Activated CD8-positive, alpha-beta memory T cell treated with anti-CD3 and anti-CD28 coated beads for 36 hours (primary cell): ENCODE data around the gene RNF214. TPM values are rescaled to one million over a fixed set of nuclear protein-coding genes. Genes with fewer than 3 reads are reported as not detected.
"Not testable (repeated sequence)": the region's sequence is repeated elsewhere in the genome, so short reads cannot be mapped to it uniquely, and the experiment has no call there.

Experiments used
- CTCF ChIA-PET: fragments of 350-600 bp; sonication (Branson Sonifier 250); formaldehyde crosslinking; loops from one replicate; lab custom pipeline; 2021; ENCODE audit warnings: antibody characterized with exemption; lab: Charles Lee
- POLR2A ChIA-PET: fragments of 350-600 bp; sonication (Branson Sonifier 250); formaldehyde crosslinking; loops from one replicate; lab custom pipeline; 2021; ENCODE audit warnings: antibody characterized with exemption; lab: Charles Lee
- total RNA-seq, 2 experiments: library from RNA; stranded (reverse); gene quantifications; one replicate each; pipeline ENCODE4 v1.2.3, GENCODE V29; 2021

Gene RNF214
- total RNA-seq, 2 experiments from 2014 or later: 19.7 to 22.9 TPM

DNA sequence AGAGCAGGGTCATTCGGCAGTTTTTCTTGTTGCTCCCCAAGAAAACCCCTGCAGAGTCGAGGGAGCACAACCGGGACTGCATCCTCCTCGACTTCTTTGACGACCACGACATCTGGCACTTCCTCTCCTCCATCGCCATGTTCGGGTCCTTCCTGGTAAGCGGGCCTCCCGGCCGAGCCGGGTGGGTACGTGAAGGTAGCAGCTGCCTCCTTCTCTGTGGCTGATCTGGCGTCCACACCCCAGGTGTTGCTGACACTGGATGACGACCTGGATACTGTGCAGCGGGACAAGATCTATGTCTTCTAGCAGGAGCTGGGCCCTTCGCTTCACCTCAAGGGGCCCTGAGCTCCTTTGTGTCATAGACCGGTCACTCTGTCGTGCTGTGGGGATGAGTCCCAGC, 36.7 kb upstream of the RNF214 start:
- CTCF ChIA-PET: no interaction called here
- POLR2A ChIA-PET: interaction anchor here (0.5 kb wide), 1 partner anchor 11 kb away, joined by 3 read pairs; no protein-coding TSS in a partner anchor

DNA sequence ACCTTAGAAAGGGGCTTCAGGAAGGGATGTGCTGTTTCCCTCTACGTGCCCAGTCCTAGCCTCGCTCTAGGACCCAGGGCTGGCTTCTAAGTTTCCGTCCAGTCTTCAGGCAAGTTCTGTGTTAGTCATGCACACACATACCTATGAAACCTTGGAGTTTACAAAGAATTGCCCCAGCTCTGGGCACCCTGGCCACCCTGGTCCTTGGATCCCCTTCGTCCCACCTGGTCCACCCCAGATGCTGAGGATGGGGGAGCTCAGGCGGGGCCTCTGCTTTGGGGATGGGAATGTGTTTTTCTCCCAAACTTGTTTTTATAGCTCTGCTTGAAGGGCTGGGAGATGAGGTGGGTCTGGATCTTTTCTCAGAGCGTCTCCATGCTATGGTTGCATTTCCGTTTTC, 35.5 kb upstream of the RNF214 start:
- ChIA-PET POLR2A (interaction anchor here (0.5 kb wide), 1 partner anchor 37 kb away, joined by 5 read pairs; no protein-coding TSS in a partner anchor), CTCF (no interaction called here)

DNA sequence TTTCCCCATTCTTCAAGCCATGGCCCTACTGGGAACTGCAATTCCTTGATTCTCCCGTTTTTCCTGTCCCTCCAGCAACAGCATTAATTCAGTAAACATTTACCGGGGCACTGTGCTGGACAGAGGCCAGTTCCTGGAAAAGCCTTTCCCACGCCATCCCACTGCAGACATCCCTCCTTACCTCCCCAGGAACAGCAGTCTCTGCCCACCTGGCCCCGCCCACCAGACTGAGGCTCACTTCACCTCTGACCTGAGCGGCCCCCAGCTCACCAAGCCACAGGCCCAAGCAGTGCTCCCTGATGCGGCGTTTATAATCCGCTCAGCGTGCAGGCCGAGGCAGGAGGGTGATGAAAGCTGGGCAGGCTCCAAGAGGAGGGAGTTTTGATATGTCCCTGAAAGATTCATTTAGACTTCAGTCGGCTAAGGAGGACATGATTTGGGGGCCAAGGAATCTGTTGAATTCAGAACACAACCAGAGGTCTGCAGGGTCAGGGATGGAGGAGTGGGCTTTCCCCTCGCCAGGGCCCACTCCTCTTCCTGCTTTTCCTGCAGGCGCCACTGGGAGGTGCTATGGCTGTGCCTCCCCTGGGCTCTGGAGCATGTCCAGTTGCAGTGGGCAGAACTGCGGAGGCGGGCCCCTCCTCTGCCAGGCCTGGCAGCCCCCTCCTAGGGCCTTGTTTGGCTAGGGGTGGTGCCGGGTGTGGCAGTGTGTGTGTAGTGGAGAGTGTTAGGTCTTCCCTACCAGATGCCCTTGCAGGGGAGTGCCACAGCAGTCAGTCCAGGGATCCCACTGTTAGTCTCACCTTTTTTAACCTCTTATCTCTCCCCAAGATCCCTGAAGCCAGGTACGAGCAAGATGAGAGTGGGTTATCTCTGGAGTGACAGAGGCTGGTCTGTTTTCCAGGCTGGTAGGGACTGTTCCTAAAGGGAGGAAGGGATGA, 34.7 kb upstream of the RNF214 start:
- CTCF ChIA-PET: no interaction called here
- POLR2A ChIA-PET: no interaction called here

DNA sequence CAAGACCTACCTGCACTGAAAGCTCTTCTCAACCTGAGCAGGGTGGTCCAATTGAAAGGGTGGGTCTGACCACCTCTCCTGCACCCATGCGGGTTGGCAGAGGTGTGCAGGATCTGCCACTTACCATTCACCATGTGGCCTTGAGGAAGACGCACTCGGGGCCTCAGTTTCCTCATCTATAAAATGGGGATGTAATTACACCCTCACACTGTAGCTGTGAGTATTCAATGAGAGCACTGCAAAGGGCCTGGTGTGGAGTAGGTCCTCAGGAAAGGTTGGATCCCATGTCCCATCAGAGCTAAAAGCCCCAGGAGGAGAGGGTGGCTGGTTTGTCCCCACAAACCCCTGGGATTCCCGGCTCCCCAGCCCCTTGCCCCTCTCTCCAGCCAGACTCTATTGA, 33.9 kb upstream of the RNF214 start:
- CTCF ChIA-PET: no interaction called here

DNA sequence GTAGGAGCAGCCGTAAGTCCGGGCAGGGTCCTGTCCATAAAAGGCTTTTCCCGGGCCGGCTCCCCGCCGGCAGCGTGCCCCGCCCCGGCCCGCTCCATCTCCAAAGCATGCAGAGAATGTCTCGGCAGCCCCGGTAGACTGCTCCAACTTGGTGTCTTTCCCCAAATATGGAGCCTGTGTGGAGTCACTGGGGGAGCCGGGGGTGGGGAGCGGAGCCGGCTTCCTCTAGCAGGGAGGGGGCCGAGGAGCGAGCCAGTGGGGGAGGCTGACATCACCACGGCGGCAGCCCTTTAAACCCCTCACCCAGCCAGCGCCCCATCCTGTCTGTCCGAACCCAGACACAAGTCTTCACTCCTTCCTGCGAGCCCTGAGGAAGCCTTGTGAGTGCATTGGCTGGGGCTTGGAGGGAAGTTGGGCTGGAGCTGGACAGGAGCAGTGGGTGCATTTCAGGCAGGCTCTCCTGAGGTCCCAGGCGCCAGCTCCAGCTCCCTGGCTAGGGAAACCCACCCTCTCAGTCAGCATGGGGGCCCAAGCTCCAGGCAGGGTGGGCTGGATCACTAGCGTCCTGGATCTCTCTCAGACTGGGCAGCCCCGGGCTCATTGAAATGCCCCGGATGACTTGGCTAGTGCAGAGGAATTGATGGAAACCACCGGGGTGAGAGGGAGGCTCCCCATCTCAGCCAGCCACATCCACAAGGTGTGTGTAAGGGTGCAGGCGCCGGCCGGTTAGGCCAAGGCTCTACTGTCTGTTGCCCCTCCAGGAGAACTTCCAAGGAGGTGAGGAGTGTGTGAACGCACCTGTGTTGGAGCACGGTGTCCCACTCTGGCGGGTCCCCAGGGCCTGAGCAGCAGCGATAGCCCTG, 33.2 kb upstream of the RNF214 start, which contains the start of gene TAGLN:
Gene TAGLN, plus strand, starts transcription at position 318 of the 863 bp plus-strand sequence. CDS start 3,644 bp downstream, outside the sequence.
- CTCF ChIA-PET: no interaction called here
- POLR2A ChIA-PET: interaction anchor here (0.5 kb wide), 1 partner anchor 50 kb away, joined by 4 read pairs; no protein-coding TSS in a partner anchor

More for the DNA sequence above, 33.9 kb upstream of the RNF214 start:
- POLR2A ChIA-PET: no interaction called here

DNA sequence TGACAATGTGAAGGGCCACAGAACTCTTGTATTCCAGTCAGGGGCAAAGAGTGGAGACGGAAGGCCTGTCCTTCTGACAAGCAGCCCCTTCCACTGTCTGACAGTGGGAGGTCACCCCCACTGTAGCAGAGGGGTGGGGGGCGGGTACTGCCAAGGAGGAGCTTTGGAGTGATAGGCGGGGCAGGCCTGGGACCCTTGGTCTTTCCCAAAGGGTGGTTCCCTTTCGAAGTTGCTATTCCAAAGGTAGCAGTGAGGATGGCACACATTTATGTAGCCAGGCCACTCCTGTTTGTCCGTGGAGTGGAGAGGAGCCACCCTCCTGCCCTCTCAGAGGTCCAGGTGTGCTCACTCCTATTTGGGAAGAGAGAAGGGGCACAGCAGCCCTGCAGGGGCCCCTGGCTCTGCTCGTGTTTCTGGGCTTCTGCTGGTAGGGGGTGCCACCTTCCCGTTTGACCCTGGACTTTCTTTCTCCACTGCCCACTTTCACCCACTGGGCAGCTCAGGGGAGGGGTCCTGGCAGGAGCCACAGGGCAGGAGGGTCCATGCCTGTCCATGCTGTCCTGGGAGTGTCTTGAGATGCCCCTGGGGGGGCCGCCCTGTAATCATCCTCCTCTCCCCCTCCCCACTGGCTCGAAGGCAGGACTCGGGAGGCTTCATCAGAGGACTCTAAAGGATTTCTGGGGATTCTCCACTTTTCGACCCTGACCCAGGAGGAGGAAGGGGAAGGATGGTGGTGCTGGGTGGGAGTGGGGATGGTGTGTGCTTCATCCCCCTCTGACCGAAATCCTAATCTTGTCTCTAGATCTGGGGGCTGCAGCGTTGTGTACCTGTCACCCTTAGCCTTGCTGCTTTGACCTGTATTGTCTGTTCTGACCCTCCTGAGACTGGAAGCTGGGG, 32.3 kb upstream of the RNF214 start:
- POLR2A ChIA-PET: interaction anchor here (0.5 kb wide), 1 partner anchor 51 kb away, joined by 4 read pairs; no protein-coding TSS in a partner anchor

DNA sequence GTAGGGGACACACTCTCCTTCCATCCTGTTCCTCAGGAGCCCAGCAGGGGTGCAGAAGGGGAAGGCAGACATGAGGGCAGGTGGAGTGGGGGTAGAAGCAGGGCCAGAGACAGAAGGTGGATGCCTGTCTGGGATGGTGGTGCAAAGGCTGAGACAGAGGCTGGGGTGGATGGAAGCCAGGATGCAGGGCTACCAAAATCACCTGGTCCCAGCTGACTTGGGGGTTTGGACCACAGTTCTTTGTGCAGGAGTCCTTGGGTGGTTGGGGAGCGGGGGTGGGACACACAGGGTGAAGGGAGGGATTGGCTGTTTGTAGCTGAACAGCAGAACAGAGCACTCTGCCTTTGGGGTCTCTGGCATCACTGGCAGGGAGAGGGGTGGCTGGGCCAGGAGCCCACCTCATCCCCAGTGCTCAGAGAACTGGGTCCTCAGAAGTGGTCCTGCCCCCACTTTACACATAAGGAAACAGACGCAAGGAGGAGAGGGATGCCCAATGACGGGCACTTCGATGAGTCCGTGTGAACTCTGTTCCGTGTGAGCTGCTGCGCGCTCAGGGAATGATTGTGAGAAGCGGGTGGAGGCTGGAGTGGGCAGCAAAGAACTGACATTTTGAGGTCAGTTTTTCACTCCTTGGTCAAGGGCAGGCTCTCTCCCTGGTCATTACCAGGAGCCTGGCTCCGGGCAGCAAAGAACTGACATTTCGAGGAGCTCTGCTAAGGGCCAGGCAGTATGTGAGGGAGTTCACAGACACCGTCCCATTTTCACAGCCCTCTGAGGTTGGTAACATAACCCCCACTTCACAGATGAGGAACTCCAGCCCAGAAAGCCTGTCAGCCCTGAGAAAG, 31.4 kb upstream of the RNF214 start:
- ChIA-PET CTCF (no interaction called here), POLR2A (no interaction called here)

More for the DNA sequence above, 32.3 kb upstream of the RNF214 start:
- CTCF ChIA-PET: no interaction called here

DNA sequence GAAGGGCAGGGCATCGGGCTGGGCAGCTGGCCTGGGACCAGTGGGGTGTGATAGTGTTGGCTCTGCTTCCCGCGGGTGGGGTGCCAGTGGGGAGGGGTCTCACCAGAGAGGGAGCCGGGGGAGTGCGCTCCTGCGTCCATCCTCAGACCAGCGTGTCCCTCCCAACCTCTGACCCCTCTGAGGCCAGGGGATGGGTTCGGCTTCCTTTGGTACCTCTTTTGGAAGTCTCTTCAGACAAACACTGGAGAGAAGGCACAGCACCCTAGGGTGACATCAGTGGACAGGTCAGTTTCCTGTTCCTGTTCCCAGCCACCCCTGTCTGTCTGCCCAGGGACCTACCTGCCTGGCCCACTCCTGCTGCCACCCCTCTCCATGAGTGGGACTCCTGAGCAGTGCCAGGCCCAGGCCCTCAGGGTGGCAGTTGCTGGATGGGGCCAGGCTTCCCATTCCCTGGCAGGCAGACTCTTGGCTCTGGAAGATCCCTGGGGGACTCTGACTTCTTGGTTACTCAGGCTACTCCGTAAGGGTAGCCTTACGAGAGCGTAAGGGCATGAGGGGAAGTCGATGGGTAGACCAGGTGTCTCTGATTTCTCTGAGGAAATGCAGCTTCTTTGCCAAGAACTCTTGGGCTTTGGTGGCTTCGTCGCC, 30.7 kb upstream of the RNF214 start:
- POLR2A ChIA-PET: interaction anchor here (0.7 kb wide), 1 partner anchor 76 kb away, joined by 5 read pairs; no protein-coding TSS in a partner anchor
- CTCF ChIA-PET: no interaction called here

DNA sequence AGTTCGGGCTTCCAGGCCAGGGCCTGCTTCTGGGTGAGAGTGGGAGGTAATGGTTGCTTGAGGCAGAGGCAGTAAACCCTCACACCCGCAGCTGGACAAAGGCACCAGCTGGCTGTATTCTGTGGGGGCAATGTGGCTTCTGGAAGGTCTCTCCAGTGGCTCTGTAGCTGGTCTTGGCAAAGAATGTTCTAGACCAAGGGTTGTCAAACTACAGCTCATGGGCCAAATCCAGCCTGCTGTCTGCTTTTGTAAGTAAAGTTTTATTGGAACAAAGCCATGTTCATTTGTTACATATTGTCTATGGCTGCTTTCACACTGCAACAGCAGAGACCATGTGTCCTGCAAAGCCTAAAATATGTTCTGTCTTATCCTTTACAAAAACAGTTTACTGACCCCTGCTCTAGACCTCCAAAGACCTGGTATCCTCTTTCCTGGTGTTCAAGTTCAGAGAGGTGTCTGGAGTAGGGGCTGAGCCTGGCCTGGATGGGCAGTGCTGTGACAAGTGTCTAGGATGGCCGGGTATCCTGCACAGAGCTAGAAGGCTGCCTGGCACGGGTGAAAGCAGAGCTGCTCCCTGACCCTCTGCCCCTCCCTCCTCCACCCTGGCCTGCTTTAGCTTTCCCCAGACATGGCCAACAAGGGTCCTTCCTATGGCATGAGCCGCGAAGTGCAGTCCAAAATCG, 29.9 kb upstream of the RNF214 start:
- ChIA-PET CTCF (no interaction called here), POLR2A (interaction anchor here (0.7 kb wide), 1 partner anchor 75 kb away, joined by 5 read pairs; no protein-coding TSS in a partner anchor)

DNA sequence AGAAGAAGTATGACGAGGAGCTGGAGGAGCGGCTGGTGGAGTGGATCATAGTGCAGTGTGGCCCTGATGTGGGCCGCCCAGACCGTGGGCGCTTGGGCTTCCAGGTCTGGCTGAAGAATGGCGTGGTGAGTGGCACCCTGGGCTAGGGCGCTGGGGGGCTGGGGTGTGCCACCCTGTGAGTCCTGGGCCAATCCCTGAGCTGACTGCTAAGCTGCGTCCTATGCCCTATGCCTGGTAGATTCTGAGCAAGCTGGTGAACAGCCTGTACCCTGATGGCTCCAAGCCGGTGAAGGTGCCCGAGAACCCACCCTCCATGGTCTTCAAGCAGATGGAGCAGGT, 29.4 kb upstream of the RNF214 start:
- POLR2A ChIA-PET: no interaction called here

DNA sequence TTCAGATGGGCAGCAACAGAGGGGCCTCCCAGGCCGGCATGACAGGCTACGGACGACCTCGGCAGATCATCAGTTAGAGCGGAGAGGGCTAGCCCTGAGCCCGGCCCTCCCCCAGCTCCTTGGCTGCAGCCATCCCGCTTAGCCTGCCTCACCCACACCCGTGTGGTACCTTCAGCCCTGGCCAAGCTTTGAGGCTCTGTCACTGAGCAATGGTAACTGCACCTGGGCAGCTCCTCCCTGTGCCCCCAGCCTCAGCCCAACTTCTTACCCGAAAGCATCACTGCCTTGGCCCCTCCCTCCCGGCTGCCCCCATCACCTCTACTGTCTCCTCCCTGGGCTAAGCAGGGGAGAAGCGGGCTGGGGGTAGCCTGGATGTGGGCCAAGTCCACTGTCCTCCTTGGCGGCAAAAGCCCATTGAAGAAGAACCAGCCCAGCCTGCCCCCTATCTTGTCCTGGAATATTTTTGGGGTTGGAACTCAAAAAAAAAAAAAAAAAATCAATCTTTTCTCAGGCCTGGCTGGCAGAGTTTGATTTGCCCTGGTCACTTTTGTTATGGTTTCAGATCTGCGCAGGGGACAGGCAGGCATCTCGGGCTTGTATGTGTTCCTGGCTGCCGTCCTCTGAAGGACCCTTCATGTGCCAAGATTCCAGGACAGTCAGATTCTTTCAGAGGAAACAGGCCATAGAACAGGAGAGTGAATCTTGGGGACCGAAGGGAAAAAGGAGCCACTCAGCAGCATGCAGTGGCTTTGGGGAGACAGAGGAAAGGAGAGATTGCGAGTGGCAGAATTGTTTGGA, 28.0 kb upstream of the RNF214 start:
- ChIA-PET CTCF (interaction anchor here (0.9 kb wide), 1 partner anchor 13 kb away, joined by 3 read pairs; no protein-coding TSS in a partner anchor), POLR2A (no interaction called here)

More for the DNA sequence above, 29.4 kb upstream of the RNF214 start:
- CTCF ChIA-PET: no interaction called here

DNA sequence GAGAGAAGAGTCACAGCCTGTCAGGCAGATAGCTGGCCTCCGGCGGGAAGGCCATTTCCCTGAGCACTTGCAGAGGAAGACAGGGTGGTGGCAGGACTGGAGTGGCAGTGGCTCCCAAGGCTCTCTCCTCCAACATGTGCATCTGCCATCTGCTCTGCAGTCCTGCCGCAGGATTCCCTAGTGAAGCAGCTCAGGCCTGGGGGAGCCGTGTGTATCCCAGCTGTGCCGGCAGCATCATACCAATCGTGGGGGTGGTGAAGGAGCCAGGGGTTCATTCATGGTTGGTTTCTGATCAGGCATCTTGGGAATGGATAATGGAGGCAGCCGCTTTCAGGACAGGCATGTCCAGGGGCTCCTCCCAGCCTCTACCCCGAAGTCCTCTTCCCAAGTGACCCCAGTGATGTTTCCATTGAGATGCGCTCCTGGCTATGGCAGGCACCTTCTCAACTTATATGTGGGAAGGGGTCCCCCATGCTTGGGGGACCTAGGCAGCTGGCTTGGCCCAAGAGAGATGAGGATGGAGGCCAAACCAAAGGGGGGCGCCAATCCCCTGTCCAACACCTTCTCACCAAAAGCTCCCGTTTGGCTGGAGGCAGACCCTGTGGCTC, 27.2 kb upstream of the RNF214 start:
- CTCF ChIA-PET: interaction anchor here (0.9 kb wide), 1 partner anchor 12 kb away, joined by 3 read pairs; no protein-coding TSS in a partner anchor
- POLR2A ChIA-PET: no interaction called here

DNA sequence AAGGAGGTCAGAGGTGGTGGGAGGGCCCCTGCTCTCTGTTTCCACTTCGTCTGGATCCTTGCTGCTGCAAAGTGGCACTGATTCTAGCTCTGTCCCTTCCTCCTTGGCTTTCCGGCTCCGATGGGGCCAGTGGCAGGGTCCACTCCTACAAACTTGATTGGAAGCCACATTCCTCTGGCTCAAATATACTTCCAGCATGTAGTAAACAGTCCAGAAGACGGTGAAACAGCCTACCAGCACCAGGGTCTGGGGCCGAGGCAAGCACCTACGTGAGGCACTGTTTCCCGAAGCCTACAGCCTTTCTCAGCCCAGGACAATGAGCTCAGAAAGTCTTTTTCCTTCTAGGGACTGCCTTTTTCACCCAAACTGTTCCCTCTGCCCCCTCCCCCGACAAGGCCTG, 26.4 kb upstream of the RNF214 start:
- CTCF ChIA-PET, POLR2A ChIA-PET: not testable (repeated sequence)

DNA sequence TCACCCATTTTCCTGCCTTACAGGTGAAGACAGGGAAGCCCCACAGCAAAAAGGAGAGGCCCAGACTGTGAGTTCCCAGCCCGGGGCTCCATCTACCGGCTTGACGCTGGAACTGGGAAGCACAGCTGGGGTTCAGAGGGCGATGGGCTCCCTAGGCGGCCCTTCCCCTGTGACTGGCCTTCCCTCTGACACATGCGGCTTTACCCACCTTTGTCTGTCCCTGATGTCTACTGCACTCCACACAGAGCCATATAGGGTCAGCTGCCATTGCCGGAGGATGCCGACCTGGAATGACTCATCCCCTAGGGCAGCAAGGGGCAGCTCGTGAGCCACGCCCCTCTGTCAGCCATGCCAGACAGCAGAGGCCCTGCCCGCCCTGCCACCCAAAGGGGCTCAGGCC, 25.6 kb upstream of the RNF214 start:
- POLR2A ChIA-PET, CTCF ChIA-PET: not testable (repeated sequence)

DNA sequence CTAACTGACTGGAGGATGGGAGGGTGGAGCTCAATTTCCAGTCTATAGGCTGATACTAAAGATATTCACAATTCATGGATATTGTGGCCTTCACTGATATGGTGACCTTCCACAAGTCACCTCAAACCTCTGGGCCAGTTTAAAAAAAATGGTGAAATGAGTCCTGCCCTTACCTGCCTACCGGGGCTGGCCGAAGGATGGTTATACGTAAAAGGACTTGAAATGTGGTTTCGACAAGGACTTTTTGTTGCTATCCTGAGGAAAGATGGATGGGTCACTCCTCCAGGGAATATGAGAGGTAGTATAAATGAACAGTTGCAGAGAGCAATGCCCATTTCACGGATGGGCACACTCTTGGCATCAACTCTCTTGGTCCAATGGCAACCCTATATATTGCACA, 25.0 kb upstream of the RNF214 start:
- CTCF ChIA-PET, POLR2A ChIA-PET: not testable (repeated sequence)

DNA sequence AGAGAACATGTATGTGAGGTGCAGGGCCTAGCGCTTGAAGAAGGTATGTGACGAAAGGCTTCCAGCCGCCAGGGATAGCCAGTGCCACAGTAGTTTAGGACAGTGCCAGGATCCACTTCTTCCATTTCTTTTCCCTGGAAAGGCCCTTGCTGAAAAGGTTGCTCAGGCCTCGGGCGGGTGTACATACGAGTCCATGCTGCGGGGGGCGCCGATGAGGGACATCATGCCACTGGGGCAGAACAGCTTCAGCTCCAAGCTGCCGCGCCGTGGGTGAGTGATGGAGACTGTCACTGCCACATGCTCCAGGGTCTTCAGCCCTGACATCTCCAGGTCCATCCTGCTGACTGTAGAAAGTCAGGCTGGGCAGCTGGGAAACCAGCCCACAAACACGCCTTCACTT, 23.8 kb upstream of the RNF214 start:
- CTCF ChIA-PET, POLR2A ChIA-PET: not testable (repeated sequence)
